Mucosa of descending colon (tissue), 3 donors: ENCODE results near the gene PRDM15. TPM values are rescaled to one million over a fixed set of nuclear protein-coding genes. Genes with fewer than 3 reads are reported as not detected.
A peak's percentile ranks its signal among the peaks of the same experiment; 100 is the strongest.

Experiments used
- ATAC-seq: fragments of 200-7000 bp; cut with Tn5 transposase; one replicate; pipeline ENCODE4 v1.9.1; 2020; ENCODE audit warnings: mild to moderate bottlenecking, moderate library complexity
- DNase-seq, 3 donors: peaks; one replicate each; pipeline ENCODE4 v3.0.0-alpha.2; 2020
- H3K36me3 ChIP-seq: fragments of 200-600 bp; one replicate; pipeline ENCODE4 v1.8.0; 2021; ENCODE audit warnings: low read depth, mild to moderate bottlenecking
- H3K4me1 ChIP-seq: fragments of 200-600 bp; one replicate; pipeline ENCODE4 v1.8.0; 2021; ENCODE audit warnings: low read depth, mild to moderate bottlenecking
- H3K4me3 ChIP-seq: fragments of 200-600 bp; one replicate; pipeline ENCODE4 v1.8.0; 2021; ENCODE audit warnings: mild to moderate bottlenecking
- H3K9me3 ChIP-seq: fragments of 200-600 bp; one replicate; pipeline ENCODE4 v1.8.0; 2021; ENCODE audit warnings: mild to moderate bottlenecking
- intact Hi-C, 2 donors: fragments of 100-400 bp; cut with DNase I in 1 of 2; cut with micrococcal nuclease in 1 of 2; formaldehyde crosslinking; loops; one replicate each; pipeline versions ENCODE4 v1.11.0 to v1.11.1; 2022; cut with DNase I, micrococcal nuclease
- total RNA-seq, 3 donors: library from RNA; stranded (reverse); fragmentation: NEBNext Ultra II Directional in 2 of 3; extraction: Animal tissue kit (Norgen Biotek cat#: 25700) in 2 of 3; gene quantifications; one replicate each; pipeline versions ENCODE4 v1.2.1 to v1.2.4, GENCODE V29; 2021 to 2023
- TF ChIP-seq, protein P1 (sequence below): fragments of 200-600 bp; IDR thresholded peaks from one replicate; pipeline ENCODE4 v1.8.0; 2022; ENCODE audit warnings: antibody characterized with exemption, mild to moderate bottlenecking
- donor health status: DM: no; HTN: no; CAD: no; lungs with moderate emphysema.
- donor health status: DM: no; HTN: no; CAD: no.
- donor health status: DM: no; HTN: yes; CAD: no.

The PRDM15 gene
- total RNA-seq, 3 donors from 2014 or later: 7.4 to 10.3 (median 8.3) TPM

GRCh38 chr21:41764558-41765419 is 114.4 kb downstream of the PRDM15 start:
- TF ChIP-seq, protein P1, sequence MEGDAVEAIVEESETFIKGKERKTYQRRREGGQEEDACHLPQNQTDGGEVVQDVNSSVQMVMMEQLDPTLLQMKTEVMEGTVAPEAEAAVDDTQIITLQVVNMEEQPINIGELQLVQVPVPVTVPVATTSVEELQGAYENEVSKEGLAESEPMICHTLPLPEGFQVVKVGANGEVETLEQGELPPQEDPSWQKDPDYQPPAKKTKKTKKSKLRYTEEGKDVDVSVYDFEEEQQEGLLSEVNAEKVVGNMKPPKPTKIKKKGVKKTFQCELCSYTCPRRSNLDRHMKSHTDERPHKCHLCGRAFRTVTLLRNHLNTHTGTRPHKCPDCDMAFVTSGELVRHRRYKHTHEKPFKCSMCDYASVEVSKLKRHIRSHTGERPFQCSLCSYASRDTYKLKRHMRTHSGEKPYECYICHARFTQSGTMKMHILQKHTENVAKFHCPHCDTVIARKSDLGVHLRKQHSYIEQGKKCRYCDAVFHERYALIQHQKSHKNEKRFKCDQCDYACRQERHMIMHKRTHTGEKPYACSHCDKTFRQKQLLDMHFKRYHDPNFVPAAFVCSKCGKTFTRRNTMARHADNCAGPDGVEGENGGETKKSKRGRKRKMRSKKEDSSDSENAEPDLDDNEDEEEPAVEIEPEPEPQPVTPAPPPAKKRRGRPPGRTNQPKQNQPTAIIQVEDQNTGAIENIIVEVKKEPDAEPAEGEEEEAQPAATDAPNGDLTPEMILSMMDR: no peak
- Histone ChIP-seq H3K36me3 (no peaks in the 10 kb centered on the region), H3K4me3 (no peak overlapping the region), H3K9me3 (no peaks in the 10 kb centered on the region), H3K4me1 (peaks cover 13% of the 10 kb centered on the region)
- peak in 1 of 3 donors; percentile 24 for DNase-seq
- no peak for ATAC-seq
- intact Hi-C loops: loop anchor here in 1 of 2 donors (10.0 kb wide), 1 partner anchor 150 kb away; no protein-coding TSS in a partner anchor

GRCh38 chr21:41763996-41764395 is 115.1 kb downstream of the PRDM15 start:
- Histone ChIP-seq H3K4me1 (peaks cover 13% of the 10 kb centered on the region), H3K9me3 (no peaks in the 10 kb centered on the region), H3K4me3 (no peak overlapping the region), H3K36me3 (no peaks in the 10 kb centered on the region)
- ATAC-seq (no peak), DNase-seq (no peak)
- intact Hi-C loops: loop anchor here in 1 of 2 donors (10.0 kb wide), 1 partner anchor 149 kb away; no protein-coding TSS in a partner anchor
- TF ChIP-seq, protein P1: no peak

- ATAC-seq: no peak
- TF ChIP-seq, protein P1: no peak
- H3K4me1 ChIP-seq: peaks cover 11% of the 10 kb centered on the region
These were observed 115.7 kb downstream of the PRDM15 start for GRCh38 chr21:41763398-41763931.

DNA sequence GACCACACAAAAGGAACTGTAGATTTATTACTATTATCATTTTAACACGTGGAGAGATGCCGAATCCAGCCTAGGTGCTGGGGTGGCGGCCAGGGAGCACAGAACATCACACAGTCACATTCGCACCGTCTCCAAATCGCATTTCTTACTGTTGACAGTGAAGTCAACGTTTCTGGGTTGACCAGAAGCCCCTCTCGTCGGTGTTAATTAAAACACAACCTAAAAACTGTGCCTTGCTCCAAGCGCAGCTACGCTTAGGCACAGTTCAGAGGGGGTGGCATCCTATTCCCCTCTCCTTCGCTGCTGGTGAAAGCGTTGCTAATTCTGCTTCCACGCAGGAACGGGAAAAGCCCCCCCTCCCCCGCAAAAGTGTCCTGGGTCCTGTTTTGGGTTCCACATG is 116.4 kb downstream of the PRDM15 start:
- no peak for ATAC-seq

More at GRCh38 chr21:41763398-41763931, 115.7 kb downstream of the PRDM15 start:
- Histone ChIP-seq H3K36me3 (no peaks in the 10 kb centered on the region), H3K9me3 (no peaks in the 10 kb centered on the region), H3K4me3 (no peak overlapping the region)
- intact Hi-C loops: loop anchor here in 1 of 2 donors (10.0 kb wide), 1 partner anchor 149 kb away; no protein-coding TSS in a partner anchor
- DNase-seq: no peak

GRCh38 chr21:41761934-41762635 is 117.1 kb downstream of the PRDM15 start:
- H3K4me1 ChIP-seq: peaks cover 3% of the 10 kb centered on the region
- DNase-seq (no peak), ATAC-seq (no peak)
- no peaks in the 10 kb centered on the region for H3K9me3 ChIP-seq
- H3K36me3 ChIP-seq: no peaks in the 10 kb centered on the region
- H3K4me3 ChIP-seq: no peak overlapping the region
- TF ChIP-seq, protein P1: no peak
- intact Hi-C loops: loop anchor here in 1 of 2 donors (10.0 kb wide), 1 partner anchor 147 kb away; no protein-coding TSS in a partner anchor

More for the DNA sequence above, 116.4 kb downstream of the PRDM15 start:
- no peak for DNase-seq
- peaks cover 4% of the 10 kb centered on the region for H3K4me1 ChIP-seq
- H3K36me3 ChIP-seq: no peaks in the 10 kb centered on the region
- H3K9me3 ChIP-seq: no peaks in the 10 kb centered on the region
- intact Hi-C loops: loop anchor here in 1 of 2 donors (10.0 kb wide), 1 partner anchor 148 kb away; no protein-coding TSS in a partner anchor
- TF ChIP-seq, protein P1: no peak
- no peak overlapping the region for H3K4me3 ChIP-seq
